Measurements from ENCODE around the gene NOTCH2.

Gene NOTCH2

DNA sequence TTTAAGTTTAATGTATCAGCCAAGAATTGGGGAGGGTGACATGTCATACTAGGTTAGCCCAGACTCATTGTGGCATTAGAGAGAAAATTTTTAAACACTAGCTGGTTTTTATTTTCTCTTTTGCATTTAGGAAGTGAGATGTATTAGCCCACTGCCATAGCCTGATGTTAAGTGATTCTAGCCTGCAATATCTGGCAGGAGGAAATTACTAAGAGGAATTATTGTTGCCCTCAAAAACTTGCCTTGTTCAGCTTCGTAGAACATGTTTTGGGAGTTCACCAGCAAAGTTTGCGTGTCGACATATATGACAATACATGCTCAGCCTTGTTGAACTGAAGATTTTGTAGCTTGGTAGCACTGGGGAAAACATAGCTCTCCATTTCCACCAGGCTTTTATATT is 185.6 kb downstream of the NOTCH2 start:
- peaks cover 6% of the 10 kb centered on the region for H3K36me3 Mint-ChIP-seq (ENCODE audit: low read depth)
- H3K27me3 Mint-ChIP-seq (ENCODE audit: low read depth), result peaks cover 28% of the 10 kb centered on the region
- H3K4me1 Mint-ChIP-seq (ENCODE audit: low read depth), result no peaks in the 10 kb centered on the region
- peaks cover 14% of the 10 kb centered on the region for H3K9me3 Mint-ChIP-seq
- no peak overlapping the region for H3K4me3 Mint-ChIP-seq
- no peak overlapping the region for H3K27ac Mint-ChIP-seq

DNA sequence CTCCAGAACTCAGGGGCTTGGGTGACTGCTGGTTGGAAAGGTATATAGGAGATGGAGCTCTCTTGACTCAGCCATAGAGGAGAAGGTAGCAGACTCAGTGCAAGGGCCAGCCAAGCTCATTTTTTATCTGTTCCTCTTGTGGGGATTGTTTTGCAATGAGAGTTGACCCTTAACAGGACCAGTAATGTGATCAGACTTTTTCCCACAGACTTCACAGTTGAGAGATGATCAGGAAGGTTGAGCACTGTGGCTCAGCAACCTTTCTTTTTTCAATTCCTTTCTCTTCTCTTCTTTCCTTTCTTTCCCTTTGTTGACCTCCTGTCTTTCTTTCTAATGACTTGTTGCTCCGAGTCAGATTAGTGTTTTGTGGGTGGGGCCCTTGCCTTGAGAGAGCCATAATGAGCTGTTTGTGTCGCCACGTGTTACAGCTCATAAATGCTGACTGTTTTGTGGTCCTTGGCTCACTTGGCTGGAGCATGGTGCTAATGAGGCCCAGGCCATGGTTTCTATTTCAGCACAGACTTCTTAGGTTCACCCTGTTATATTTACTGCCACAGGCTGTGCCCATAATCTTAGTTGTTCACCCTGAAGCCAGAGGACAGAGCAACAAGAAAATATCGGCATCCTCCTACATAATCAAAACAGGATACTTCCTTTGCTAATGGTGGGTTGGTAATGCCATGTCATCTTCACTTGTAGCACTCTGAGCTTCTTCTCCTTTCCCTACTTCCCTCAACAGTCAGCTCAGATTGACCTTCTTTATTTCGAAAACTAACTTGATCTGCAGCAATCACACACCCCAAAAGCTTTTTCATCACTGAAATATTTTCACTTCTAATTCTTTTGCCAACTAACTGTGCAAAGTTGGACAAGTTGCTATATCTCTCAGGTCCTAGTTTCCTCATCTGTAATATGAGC is 187.1 kb downstream of the NOTCH2 start:
- no peaks in the 10 kb centered on the region for H3K9me3 Mint-ChIP-seq
- no peaks in the 10 kb centered on the region for H3K4me1 Mint-ChIP-seq (ENCODE audit: low read depth)
- no peak overlapping the region for H3K27ac Mint-ChIP-seq
- no peaks in the 10 kb centered on the region for H3K36me3 Mint-ChIP-seq (ENCODE audit: low read depth)
- H3K27me3 Mint-ChIP-seq (ENCODE audit: low read depth), result peaks cover 30% of the 10 kb centered on the region
- no peak overlapping the region for H3K4me3 Mint-ChIP-seq

DNA sequence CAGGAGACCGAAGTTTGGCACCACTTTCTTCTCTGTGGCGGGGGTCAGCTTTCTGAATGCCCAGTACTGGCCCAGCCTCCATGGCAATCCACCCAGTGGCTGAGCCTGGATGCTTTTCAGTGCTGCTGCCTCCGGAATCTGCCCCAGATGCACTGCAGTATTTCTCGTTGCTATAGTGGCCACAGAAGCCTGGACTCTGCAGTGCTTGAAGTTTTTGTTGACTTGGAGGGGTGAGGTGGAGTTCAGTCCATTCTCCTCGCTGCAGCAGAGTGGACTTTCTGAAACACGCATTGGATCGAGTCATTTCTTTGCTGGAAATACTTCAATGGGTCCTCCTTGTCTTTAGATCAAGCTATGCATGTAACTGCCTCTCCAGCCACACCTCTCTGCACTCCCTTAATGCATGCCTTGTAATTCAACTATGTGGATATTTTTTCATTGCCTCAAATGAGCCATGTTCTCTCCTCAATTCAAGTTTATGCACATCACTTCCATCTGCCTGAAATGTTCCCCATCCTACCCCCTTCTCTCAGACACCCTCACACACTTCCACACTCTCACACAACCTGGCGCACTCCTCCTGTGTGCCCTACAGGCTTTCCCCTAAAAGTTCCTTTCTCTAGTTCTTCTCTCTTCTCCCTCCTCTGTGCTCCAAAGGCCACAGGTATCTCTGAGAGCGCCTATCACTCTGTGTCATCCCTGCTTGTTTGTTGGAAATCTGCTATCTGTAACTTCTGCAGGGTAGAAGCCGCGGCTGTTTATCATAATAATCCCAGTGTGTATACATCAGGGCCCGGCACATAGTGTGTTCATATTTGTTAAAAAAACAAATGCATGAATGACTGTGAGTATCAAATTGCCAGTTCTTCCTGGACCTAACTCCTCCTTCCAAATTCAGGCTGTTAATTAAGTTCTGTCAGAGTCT is 189.7 kb downstream of the NOTCH2 start:
- Mint-ChIP-seq H3K27me3 (ENCODE audit: low read depth) (peaks cover 15% of the 10 kb centered on the region), H3K4me1 (ENCODE audit: low read depth) (no peaks in the 10 kb centered on the region), H3K4me3 (no peak overlapping the region), H3K27ac (no peak overlapping the region), H3K36me3 (ENCODE audit: low read depth) (no peaks in the 10 kb centered on the region), H3K9me3 (no peaks in the 10 kb centered on the region)

DNA sequence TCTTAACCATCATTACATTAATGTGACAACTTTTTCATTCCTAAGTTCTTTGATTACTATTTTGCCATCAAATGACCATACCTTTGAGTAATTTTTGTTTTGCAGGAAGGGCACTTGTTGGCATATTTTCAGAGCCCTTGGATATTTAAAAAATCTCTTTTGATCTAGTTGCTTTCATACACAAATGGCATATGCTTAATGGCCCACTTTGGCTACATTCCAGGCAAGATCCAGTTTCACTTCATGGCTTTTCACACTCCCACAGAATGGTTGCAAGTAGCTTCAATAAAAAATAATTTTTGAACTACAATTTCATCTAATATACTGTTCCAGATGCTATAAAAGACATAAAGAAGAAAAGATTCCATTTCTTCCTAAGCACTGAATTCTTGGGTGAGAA is 191.3 kb downstream of the NOTCH2 start:
- Mint-ChIP-seq H3K36me3 (ENCODE audit: low read depth) (no peaks in the 10 kb centered on the region), H3K4me1 (ENCODE audit: low read depth) (peaks cover 1% of the 10 kb centered on the region), H3K27ac (no peak overlapping the region), H3K9me3 (no peaks in the 10 kb centered on the region), H3K27me3 (ENCODE audit: low read depth) (peaks cover 28% of the 10 kb centered on the region), H3K4me3 (no peak overlapping the region)

DNA sequence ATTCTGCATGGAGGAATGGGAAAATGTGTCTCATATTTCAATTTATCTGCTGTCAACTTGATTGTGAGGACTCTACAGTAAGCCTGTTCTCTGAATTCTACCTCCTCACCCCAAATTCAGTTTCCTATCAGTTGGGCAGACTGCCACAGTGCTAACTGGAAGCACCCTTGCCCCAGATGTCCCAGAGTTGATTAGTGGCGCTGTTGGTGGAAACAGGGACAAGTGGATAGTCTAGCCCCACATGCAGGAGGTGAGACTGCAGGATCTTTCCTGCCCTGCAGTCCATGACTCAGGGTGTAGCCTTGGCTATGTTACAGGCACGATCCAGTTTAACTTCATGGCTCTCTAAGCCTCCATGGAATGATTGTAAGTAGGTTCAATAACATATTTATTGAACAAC is 195.3 kb downstream of the NOTCH2 start:
- Mint-ChIP-seq H3K36me3 (ENCODE audit: low read depth) (no peaks in the 10 kb centered on the region), H3K4me3 (no peak overlapping the region), H3K4me1 (ENCODE audit: low read depth) (peaks cover 5% of the 10 kb centered on the region), H3K9me3 (no peaks in the 10 kb centered on the region), H3K27ac (no peak overlapping the region), H3K27me3 (ENCODE audit: low read depth) (peaks cover 36% of the 10 kb centered on the region)

DNA sequence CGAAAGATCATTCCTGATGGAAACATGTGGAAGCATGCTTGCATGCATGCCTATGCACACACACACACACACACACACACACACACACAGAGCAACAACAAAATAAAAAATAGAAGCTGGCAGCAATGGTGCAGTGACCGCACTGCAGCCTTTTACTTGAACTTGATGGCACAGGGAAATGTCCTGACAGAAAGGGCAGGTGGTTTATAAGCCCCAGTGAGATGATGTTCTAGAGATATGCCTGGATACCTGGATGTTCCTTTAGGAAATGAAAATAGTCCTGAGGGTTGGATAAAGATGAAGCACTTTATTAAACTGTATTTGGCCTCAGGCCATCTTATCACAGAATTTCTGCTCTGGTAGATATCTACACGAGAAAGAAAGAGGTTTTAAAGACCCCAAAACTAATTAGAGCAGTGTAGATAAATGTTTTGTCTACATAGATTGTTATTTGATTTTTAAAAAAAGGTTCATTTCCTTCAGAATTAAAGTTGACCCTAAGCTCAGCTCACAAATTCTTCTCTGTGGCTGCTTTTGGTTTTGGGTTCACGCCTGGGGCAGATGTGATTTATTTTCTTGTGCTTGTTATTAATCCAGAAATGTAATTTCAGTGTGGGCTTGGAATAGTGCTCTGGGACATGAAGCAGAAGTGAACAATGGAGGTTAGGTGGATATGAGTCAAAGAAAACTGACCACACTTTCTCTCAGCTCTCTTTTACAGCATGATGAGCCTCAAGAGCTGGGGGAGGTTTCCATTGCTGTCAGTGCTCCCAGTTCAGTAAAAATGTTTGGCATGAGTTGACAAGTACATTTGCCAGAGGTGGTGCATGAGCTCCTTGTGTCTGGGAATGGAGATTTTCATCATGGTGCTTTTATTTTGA is 196.1 kb downstream of the NOTCH2 start:
- no peak overlapping the region for H3K4me3 Mint-ChIP-seq
- H3K27me3 Mint-ChIP-seq (ENCODE audit: low read depth), result peaks cover 34% of the 10 kb centered on the region
- H3K4me1 Mint-ChIP-seq (ENCODE audit: low read depth), result peaks cover 5% of the 10 kb centered on the region
- H3K27ac Mint-ChIP-seq, result no peak overlapping the region
- no peaks in the 10 kb centered on the region for H3K36me3 Mint-ChIP-seq (ENCODE audit: low read depth)
- no peaks in the 10 kb centered on the region for H3K9me3 Mint-ChIP-seq

DNA sequence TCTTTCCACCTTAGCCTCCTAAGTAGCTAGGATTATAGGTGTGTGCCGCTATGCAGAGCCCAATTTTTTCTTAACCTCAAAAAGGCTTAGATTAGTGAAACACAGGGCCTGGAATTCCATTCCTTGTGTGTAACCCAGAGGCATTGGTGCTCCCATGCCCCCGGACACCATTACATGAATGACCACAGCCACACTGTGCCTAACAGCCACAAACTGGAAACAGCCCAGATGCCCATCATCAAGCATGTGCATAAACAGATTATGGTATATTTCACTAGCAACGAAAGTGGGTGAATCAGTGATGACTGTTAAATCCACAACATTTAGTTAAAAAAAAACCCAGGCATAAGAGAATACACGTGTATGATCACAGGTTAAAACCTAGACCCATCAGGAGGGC is 197.6 kb downstream of the NOTCH2 start:
- H3K27ac Mint-ChIP-seq, result no peak overlapping the region
- H3K36me3 Mint-ChIP-seq (ENCODE audit: low read depth), result no peaks in the 10 kb centered on the region
- H3K4me1 Mint-ChIP-seq (ENCODE audit: low read depth), result peaks cover 9% of the 10 kb centered on the region
- H3K9me3 Mint-ChIP-seq, result no peaks in the 10 kb centered on the region
- H3K27me3 Mint-ChIP-seq (ENCODE audit: low read depth), result peaks cover 30% of the 10 kb centered on the region
- no peak overlapping the region for H3K4me3 Mint-ChIP-seq

DNA sequence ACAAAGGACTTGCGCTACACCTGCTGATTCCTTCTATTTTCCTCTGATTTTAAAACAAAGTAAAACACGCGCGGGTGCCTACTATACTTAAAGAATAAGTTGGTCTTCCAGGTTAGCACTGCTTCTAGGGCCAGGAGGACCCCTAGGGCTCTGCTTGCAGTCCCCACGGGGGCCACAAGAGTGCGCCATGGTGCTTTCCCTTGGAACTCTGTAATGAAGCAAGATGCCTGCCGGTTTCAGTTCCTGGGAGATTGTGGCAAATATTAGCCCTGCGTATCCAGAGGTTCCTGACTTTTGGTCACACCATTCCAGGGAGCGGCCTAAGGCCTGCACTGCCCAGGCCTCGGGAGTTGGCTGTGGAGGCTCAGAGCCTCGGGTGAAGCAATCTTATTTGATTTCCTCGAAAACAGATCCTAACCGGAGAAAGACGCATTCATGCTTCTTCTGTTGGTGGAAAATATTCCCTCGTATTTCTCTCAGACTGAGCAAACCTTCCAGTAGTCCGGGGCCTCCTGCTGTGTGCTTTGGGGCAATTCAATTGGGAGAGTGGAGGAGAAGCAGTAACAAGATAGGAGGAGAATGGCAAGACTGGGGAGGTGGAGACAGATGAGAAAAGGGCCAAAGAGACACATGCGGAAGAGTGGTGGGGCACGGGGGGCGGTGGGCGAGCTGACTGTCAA is 198.4 kb downstream of the NOTCH2 start:
- no peak overlapping the region for H3K27ac Mint-ChIP-seq
- H3K27me3 Mint-ChIP-seq (ENCODE audit: low read depth), result peaks cover 36% of the 10 kb centered on the region
- H3K4me1 Mint-ChIP-seq (ENCODE audit: low read depth), result peaks cover 9% of the 10 kb centered on the region
- H3K4me3 Mint-ChIP-seq, result no peak overlapping the region
- no peaks in the 10 kb centered on the region for H3K36me3 Mint-ChIP-seq (ENCODE audit: low read depth)
- no peaks in the 10 kb centered on the region for H3K9me3 Mint-ChIP-seq

DNA sequence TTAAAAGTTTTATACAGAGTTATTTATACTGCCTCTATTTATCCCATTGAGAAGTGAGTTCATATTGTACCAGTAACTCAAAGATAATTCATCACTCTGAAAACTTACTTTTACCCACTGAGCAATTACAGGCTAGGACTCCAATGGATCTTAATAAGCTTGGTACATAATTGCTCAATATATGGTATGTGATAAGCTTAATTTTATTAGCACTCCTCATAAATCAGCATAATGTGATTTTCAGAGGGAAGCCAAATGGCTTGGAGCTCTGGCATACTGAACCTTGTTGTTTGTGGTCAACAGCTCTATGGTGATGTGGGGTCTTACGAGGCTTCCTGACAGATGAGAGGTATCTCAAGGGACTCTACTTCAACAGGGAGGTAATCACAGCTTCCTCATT is 199.5 kb downstream of the NOTCH2 start:
- Mint-ChIP-seq H3K27ac (no peak overlapping the region), H3K4me1 (ENCODE audit: low read depth) (peaks cover 9% of the 10 kb centered on the region), H3K9me3 (no peaks in the 10 kb centered on the region), H3K4me3 (no peak overlapping the region), H3K27me3 (ENCODE audit: low read depth) (peaks cover 45% of the 10 kb centered on the region), H3K36me3 (ENCODE audit: low read depth) (no peaks in the 10 kb centered on the region)

DNA sequence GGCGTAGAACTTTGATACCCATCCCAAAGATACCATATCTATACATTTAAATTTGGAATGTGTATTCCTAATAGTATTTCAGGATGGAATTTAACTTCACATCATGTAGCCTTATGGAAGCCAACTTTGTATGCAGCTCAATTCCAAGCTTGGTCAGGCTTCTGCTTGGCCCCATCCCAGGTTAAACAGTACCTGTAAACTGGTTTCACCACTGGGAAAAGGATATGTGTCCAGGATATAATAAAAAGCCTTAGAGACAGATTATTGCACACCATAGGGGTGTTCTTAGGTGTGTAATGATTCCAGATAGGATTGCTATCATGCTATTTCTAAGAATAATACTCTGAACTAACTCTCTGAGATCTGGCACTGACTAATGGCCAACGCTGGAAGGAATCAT is 201.3 kb downstream of the NOTCH2 start:
- peaks cover 46% of the 10 kb centered on the region for H3K27me3 Mint-ChIP-seq (ENCODE audit: low read depth)
- no peaks in the 10 kb centered on the region for H3K9me3 Mint-ChIP-seq
- H3K36me3 Mint-ChIP-seq (ENCODE audit: low read depth), result no peaks in the 10 kb centered on the region
- no peak overlapping the region for H3K4me3 Mint-ChIP-seq
- no peak overlapping the region for H3K27ac Mint-ChIP-seq
- H3K4me1 Mint-ChIP-seq (ENCODE audit: low read depth), result peaks cover 7% of the 10 kb centered on the region

DNA sequence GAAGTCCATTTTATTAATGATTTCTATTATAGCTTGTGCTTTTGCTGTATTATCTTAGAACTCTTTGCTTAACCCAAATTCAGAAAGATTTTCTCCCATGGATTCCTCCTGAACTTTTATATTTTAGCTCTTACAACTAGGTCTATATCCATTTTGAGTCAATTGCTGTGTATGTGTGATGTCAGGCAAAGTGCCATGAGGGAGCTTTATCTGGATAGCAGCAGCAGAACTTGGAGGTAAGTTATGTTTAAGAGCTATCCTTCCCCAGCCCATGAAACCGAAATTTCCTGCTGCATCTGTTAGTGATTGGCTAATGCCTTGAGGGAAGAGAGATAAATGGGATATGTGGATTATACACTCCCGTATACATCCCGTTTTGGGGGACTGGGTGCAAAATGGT is 203.0 kb downstream of the NOTCH2 start:
- Mint-ChIP-seq H3K4me1 (ENCODE audit: low read depth) (peaks cover 7% of the 10 kb centered on the region), H3K9me3 (no peaks in the 10 kb centered on the region), H3K27me3 (ENCODE audit: low read depth) (peaks cover 53% of the 10 kb centered on the region), H3K4me3 (no peak overlapping the region), H3K27ac (no peak overlapping the region), H3K36me3 (ENCODE audit: low read depth) (no peaks in the 10 kb centered on the region)

DNA sequence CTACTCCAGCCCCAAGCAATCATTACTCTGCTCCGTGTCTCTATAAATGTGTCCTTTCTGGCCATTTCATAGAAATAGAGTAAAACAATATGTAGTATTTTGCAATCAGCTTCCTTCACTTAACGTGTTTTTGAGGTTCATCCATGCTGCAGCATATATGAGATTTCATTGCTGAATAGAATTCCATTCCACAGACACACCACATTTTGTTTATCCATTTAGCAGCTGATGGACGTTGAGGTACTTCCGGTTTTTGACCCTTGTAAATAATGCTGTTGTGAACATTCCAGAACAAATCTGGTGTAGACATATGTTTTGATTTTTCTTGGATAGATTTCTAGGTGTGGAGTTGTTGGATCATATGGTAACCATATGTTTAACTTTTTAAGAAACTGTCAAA is 203.8 kb downstream of the NOTCH2 start:
- no peaks in the 10 kb centered on the region for H3K9me3 Mint-ChIP-seq
- H3K27me3 Mint-ChIP-seq (ENCODE audit: low read depth), result peaks cover 48% of the 10 kb centered on the region
- no peak overlapping the region for H3K27ac Mint-ChIP-seq
- H3K4me3 Mint-ChIP-seq, result no peak overlapping the region
- H3K4me1 Mint-ChIP-seq (ENCODE audit: low read depth), result peaks cover 4% of the 10 kb centered on the region
- H3K36me3 Mint-ChIP-seq (ENCODE audit: low read depth), result no peaks in the 10 kb centered on the region

DNA sequence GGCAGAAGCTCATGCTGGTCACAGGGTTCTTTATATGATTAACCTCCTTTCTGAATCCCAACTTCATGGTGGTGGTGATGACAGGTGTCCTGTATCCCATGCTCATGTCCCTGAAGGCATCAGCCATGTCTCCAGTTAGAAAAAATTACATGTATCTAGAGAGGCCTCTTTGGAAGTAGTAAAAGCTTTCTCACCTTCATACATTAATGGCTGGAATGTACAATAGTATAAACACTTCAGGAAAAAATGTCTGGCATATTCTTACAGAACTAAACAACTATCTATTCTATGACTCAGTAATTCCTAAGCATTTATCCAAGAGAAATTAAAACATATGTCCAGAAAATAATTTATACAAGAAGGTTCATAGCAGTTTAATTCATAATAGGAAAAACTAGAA is 207.2 kb downstream of the NOTCH2 start:
- Mint-ChIP-seq H3K27me3 (ENCODE audit: low read depth) (peaks cover 41% of the 10 kb centered on the region), H3K27ac (no peak overlapping the region), H3K36me3 (ENCODE audit: low read depth) (no peaks in the 10 kb centered on the region), H3K4me1 (ENCODE audit: low read depth) (peaks cover 25% of the 10 kb centered on the region), H3K4me3 (no peak overlapping the region), H3K9me3 (no peaks in the 10 kb centered on the region)
